ENCODE data around the gene DUOXA1.
"Not testable (repeated sequence)": the region's sequence is repeated elsewhere in the genome, so short reads cannot be mapped to it uniquely, and the experiment has no call there.

The DUOXA1 gene

GRCh38 chr15:45104170-45104569 is 25.5 kb downstream of the DUOXA1 start:
- not testable (repeated sequence) for H3K36me3 ChIP-seq (ENCODE audit: control insufficient read depth in 1 of 2, insufficient read depth in 2 of 2, low read depth in 1 of 2, low read length in 2 of 2); H2AK5ac ChIP-seq (ENCODE audit: low read length, severe bottlenecking); H3K79me1 ChIP-seq (replicated peaks; ENCODE audit: low read length, poor library complexity, severe bottlenecking); H3K4ac ChIP-seq (ENCODE audit: low read depth in 1 of 2, low read length in 2 of 2); H3K4me1 ChIP-seq (ENCODE audit: control insufficient read depth, insufficient read depth, low read depth, low read length); DNase-seq; H3K9ac ChIP-seq (ENCODE audit: low read length); H3K18ac ChIP-seq (ENCODE audit: low read depth in 1 of 2, low read length in 2 of 2); H4K8ac ChIP-seq (ENCODE audit: low read length); H4K91ac ChIP-seq (ENCODE audit: low read length); H2BK5ac ChIP-seq (ENCODE audit: low read depth, low read length, poor library complexity, severe bottlenecking); H3K27ac ChIP-seq (ENCODE audit: low read length, poor library complexity, severe bottlenecking); H3K23ac ChIP-seq (ENCODE audit: low read length in 2 of 2); H3K9me3 ChIP-seq (ENCODE audit: control insufficient read depth, low read length); H2AFZ ChIP-seq (ENCODE audit: low read depth, low read length); H2BK120ac ChIP-seq (ENCODE audit: low read depth, low read length); H2BK12ac ChIP-seq (ENCODE audit: low read length in 2 of 2); H3K4me3 ChIP-seq (ENCODE audit: insufficient read depth in 1 of 2, low read depth in 1 of 2, low read length in 2 of 2); H2BK15ac ChIP-seq (ENCODE audit: low read depth, poor library complexity, severe bottlenecking); H3K4me2 ChIP-seq (ENCODE audit: low read length, poor library complexity, severe bottlenecking); H3K14ac ChIP-seq (ENCODE audit: low read length in 2 of 2)
- peaks cover 55 to 68% of the 10 kb centered on the region in 2 experiments for H3K27me3 ChIP-seq (ENCODE audit: control insufficient read depth in 1 of 2, insufficient read depth in 1 of 2, low read length in 2 of 2)
- WGBS: 84% methylated on average over 5 of the region's 9 CpGs

GRCh38 chr15:45102226-45102625 is 27.5 kb downstream of the DUOXA1 start:
- Histone ChIP-seq H2BK12ac (ENCODE audit: low read length in 2 of 2) (no peak overlapping the region), H3K14ac (ENCODE audit: low read length in 2 of 2) (no peak overlapping the region), H4K8ac (ENCODE audit: low read length) (no peak overlapping the region), H3K9me3 (ENCODE audit: control insufficient read depth, low read length) (no peaks in the 10 kb centered on the region), H3K27me3 (ENCODE audit: control insufficient read depth in 1 of 2, insufficient read depth in 1 of 2, low read length in 2 of 2) (peaks cover 61 to 69% of the 10 kb centered on the region in 2 experiments), H3K79me1 (replicated peaks; ENCODE audit: low read length, poor library complexity, severe bottlenecking) (no peaks in the 10 kb centered on the region), H2BK15ac (ENCODE audit: low read depth, poor library complexity, severe bottlenecking) (no peak overlapping the region), H3K4me3 (ENCODE audit: insufficient read depth in 1 of 2, low read depth in 1 of 2, low read length in 2 of 2) (no peak overlapping the region), H3K18ac (ENCODE audit: low read depth in 1 of 2, low read length in 2 of 2) (no peak overlapping the region), H3K4me2 (ENCODE audit: low read length, poor library complexity, severe bottlenecking) (no peak overlapping the region), H3K4ac (ENCODE audit: low read depth in 1 of 2, low read length in 2 of 2) (no peak overlapping the region), H3K27ac (ENCODE audit: low read length, poor library complexity, severe bottlenecking) (no peak overlapping the region), H2AFZ (ENCODE audit: low read depth, low read length) (no peak overlapping the region), H3K36me3 (ENCODE audit: control insufficient read depth in 1 of 2, insufficient read depth in 2 of 2, low read depth in 1 of 2, low read length in 2 of 2) (no peaks in the 10 kb centered on the region), H3K9ac (ENCODE audit: low read length) (no peak overlapping the region), H3K4me1 (ENCODE audit: control insufficient read depth, insufficient read depth, low read depth, low read length) (no peaks in the 10 kb centered on the region), H2BK120ac (ENCODE audit: low read depth, low read length) (no peak overlapping the region), H3K23ac (ENCODE audit: low read length in 2 of 2) (no peak overlapping the region), H4K91ac (ENCODE audit: low read length) (peak overlapping the region; percentile 27), H2BK5ac (ENCODE audit: low read depth, low read length, poor library complexity, severe bottlenecking) (no peak overlapping the region), H2AK5ac (ENCODE audit: low read length, severe bottlenecking) (no peak overlapping the region)
- no peak for DNase-seq
- 86% methylated on average over 6 of the region's 6 CpGs for WGBS

- no peak overlapping the region for H2BK15ac ChIP-seq (ENCODE audit: low read depth, poor library complexity, severe bottlenecking)
- H2BK12ac ChIP-seq (ENCODE audit: low read length in 2 of 2): no peak overlapping the region
- no peak overlapping the region for H2AK5ac ChIP-seq (ENCODE audit: low read length, severe bottlenecking)
- no peak overlapping the region for H2BK120ac ChIP-seq (ENCODE audit: low read depth, low read length)
- no peak overlapping the region for H3K4me3 ChIP-seq (ENCODE audit: insufficient read depth in 1 of 2, low read depth in 1 of 2, low read length in 2 of 2)
- no peak overlapping the region for H3K18ac ChIP-seq (ENCODE audit: low read depth in 1 of 2, low read length in 2 of 2)
- H3K27me3 ChIP-seq (ENCODE audit: control insufficient read depth in 1 of 2, insufficient read depth in 1 of 2, low read length in 2 of 2): peaks cover 66 to 72% of the 10 kb centered on the region in 2 experiments
- H4K8ac ChIP-seq (ENCODE audit: low read length): no peak overlapping the region
- H3K4me1 ChIP-seq (ENCODE audit: control insufficient read depth, insufficient read depth, low read depth, low read length): no peaks in the 10 kb centered on the region
- no peak overlapping the region for H2AFZ ChIP-seq (ENCODE audit: low read depth, low read length)
- no peaks in the 10 kb centered on the region for H3K36me3 ChIP-seq (ENCODE audit: control insufficient read depth in 1 of 2, insufficient read depth in 2 of 2, low read depth in 1 of 2, low read length in 2 of 2)
- 92% methylated on average over 12 of the region's 12 CpGs for WGBS
- no peak overlapping the region for H3K14ac ChIP-seq (ENCODE audit: low read length in 2 of 2)
- DNase-seq: no peak
- no peak overlapping the region for H2BK5ac ChIP-seq (ENCODE audit: low read depth, low read length, poor library complexity, severe bottlenecking)
- H3K79me1 ChIP-seq (replicated peaks; ENCODE audit: low read length, poor library complexity, severe bottlenecking): no peaks in the 10 kb centered on the region
- H3K4ac ChIP-seq (ENCODE audit: low read depth in 1 of 2, low read length in 2 of 2): no peak overlapping the region
- no peak overlapping the region for H3K23ac ChIP-seq (ENCODE audit: low read length in 2 of 2)
- H3K9ac ChIP-seq (ENCODE audit: low read length): no peak overlapping the region
- H3K9me3 ChIP-seq (ENCODE audit: control insufficient read depth, low read length): no peaks in the 10 kb centered on the region
- H3K4me2 ChIP-seq (ENCODE audit: low read length, poor library complexity, severe bottlenecking): no peak overlapping the region
- no peak overlapping the region for H3K27ac ChIP-seq (ENCODE audit: low read length, poor library complexity, severe bottlenecking)
- no peak overlapping the region for H4K91ac ChIP-seq (ENCODE audit: low read length)
Measured at GRCh38 chr15:45101749-45102148, 27.9 kb downstream of the DUOXA1 start.

GRCh38 chr15:45100884-45101625 is 28.6 kb downstream of the DUOXA1 start:
- 70% methylated on average over 3 of the region's 7 CpGs for WGBS

More at GRCh38 chr15:45100884-45101625, 28.6 kb downstream of the DUOXA1 start:
- Histone ChIP-seq H4K8ac (ENCODE audit: low read length) (no peak overlapping the region), H3K18ac (ENCODE audit: low read depth in 1 of 2, low read length in 2 of 2) (no peak overlapping the region), H3K23ac (ENCODE audit: low read length in 2 of 2) (no peak overlapping the region), H2AFZ (ENCODE audit: low read depth, low read length) (no peak overlapping the region), H2BK120ac (ENCODE audit: low read depth, low read length) (no peak overlapping the region), H2BK15ac (ENCODE audit: low read depth, poor library complexity, severe bottlenecking) (no peak overlapping the region), H3K79me1 (replicated peaks; ENCODE audit: low read length, poor library complexity, severe bottlenecking) (no peaks in the 10 kb centered on the region), H3K4me3 (ENCODE audit: insufficient read depth in 1 of 2, low read depth in 1 of 2, low read length in 2 of 2) (no peak overlapping the region), H2BK12ac (ENCODE audit: low read length in 2 of 2) (no peak overlapping the region), H4K91ac (ENCODE audit: low read length) (no peak overlapping the region), H3K36me3 (ENCODE audit: control insufficient read depth in 1 of 2, insufficient read depth in 2 of 2, low read depth in 1 of 2, low read length in 2 of 2) (no peaks in the 10 kb centered on the region), H3K4ac (ENCODE audit: low read depth in 1 of 2, low read length in 2 of 2) (no peak overlapping the region), H2BK5ac (ENCODE audit: low read depth, low read length, poor library complexity, severe bottlenecking) (no peak overlapping the region), H3K27me3 (ENCODE audit: control insufficient read depth in 1 of 2, insufficient read depth in 1 of 2, low read length in 2 of 2) (peaks cover 64 to 72% of the 10 kb centered on the region in 2 experiments), H3K9ac (ENCODE audit: low read length) (no peak overlapping the region), H3K9me3 (ENCODE audit: control insufficient read depth, low read length) (no peaks in the 10 kb centered on the region), H3K14ac (ENCODE audit: low read length in 2 of 2) (no peak overlapping the region), H2AK5ac (ENCODE audit: low read length, severe bottlenecking) (no peak overlapping the region), H3K4me2 (ENCODE audit: low read length, poor library complexity, severe bottlenecking) (no peak overlapping the region), H3K27ac (ENCODE audit: low read length, poor library complexity, severe bottlenecking) (no peak overlapping the region), H3K4me1 (ENCODE audit: control insufficient read depth, insufficient read depth, low read depth, low read length) (no peaks in the 10 kb centered on the region)
- no peak for DNase-seq

Measured in mesenchymal stem cell (in vitro differentiated cells and primary cell).